ENCODE results near the gene PTGDR2.

Gene PTGDR2

GRCh38 chr11:60840470-60841430, 15.0 kb downstream of the PTGDR2 start:
- H3K27ac ChIP-seq (replicated peaks) = no peak overlapping the region
- no peak for DNase-seq (ENCODE audit: low read depth in 1 of 2, low spot score in 1 of 2)
- no peak overlapping the region for H3K4me3 ChIP-seq (replicated peaks; ENCODE audit: insufficient read depth, low read length)

DNA sequence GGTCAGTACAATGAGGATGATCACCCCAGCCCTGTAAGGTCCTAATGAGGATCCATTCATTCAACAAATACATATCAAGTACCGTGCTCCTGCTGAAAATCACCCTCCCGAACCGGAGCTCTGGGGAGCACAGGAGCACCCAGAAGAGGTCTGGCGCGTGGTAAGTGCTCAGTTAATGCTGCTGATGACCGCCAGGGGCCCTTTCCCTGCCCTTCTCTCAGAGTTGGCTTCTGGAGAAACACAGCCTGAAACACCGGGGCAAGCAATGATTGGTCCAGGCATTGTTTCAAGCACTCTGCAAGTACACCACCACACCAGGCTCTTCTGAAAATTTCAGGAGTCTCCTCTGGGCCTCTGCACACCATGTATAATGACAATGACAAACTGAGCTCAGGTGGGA, 17.6 kb downstream of the PTGDR2 start:
- no peak for DNase-seq (ENCODE audit: low read depth in 1 of 2, low spot score in 1 of 2)
- no peaks in the 10 kb centered on the region for H3K27me3 ChIP-seq (ENCODE audit: insufficient read depth, poor library complexity, severe bottlenecking)
- H3K4me3 ChIP-seq (replicated peaks; ENCODE audit: insufficient read depth, low read length) = no peak overlapping the region
- no peak for TF ChIP-seq REST (IDR thresholded peaks at IDR 0.05; ENCODE audit: insufficient replicate concordance, low read depth)
- no peak overlapping the region for H3K27ac ChIP-seq (replicated peaks)

More at GRCh38 chr11:60840470-60841430, 15.0 kb downstream of the PTGDR2 start:
- TF ChIP-seq REST (IDR thresholded peaks at IDR 0.05; ENCODE audit: insufficient replicate concordance, low read depth) = no peak
- no peak for TF ChIP-seq SPI1 (IDR thresholded peaks at IDR 0.05; ENCODE audit: borderline replicate concordance, low read depth)
- TF ChIP-seq, protein P1, sequence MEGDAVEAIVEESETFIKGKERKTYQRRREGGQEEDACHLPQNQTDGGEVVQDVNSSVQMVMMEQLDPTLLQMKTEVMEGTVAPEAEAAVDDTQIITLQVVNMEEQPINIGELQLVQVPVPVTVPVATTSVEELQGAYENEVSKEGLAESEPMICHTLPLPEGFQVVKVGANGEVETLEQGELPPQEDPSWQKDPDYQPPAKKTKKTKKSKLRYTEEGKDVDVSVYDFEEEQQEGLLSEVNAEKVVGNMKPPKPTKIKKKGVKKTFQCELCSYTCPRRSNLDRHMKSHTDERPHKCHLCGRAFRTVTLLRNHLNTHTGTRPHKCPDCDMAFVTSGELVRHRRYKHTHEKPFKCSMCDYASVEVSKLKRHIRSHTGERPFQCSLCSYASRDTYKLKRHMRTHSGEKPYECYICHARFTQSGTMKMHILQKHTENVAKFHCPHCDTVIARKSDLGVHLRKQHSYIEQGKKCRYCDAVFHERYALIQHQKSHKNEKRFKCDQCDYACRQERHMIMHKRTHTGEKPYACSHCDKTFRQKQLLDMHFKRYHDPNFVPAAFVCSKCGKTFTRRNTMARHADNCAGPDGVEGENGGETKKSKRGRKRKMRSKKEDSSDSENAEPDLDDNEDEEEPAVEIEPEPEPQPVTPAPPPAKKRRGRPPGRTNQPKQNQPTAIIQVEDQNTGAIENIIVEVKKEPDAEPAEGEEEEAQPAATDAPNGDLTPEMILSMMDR (IDR thresholded peaks at IDR 0.05; ENCODE audit: insufficient read depth, low read length) = no peak
- TF ChIP-seq GABPA (IDR thresholded peaks at IDR 0.05; ENCODE audit: low read depth) = no peak
- TF ChIP-seq POLR2AphosphoS5 (IDR thresholded peaks at IDR 0.05; ENCODE audit: low read depth) = no peak
- H3K27me3 ChIP-seq (ENCODE audit: insufficient read depth, poor library complexity, severe bottlenecking) = no peaks in the 10 kb centered on the region

GRCh38 chr11:60836866-60837515, 18.8 kb downstream of the PTGDR2 start:
- no peaks in the 10 kb centered on the region for H3K27me3 ChIP-seq (ENCODE audit: insufficient read depth, poor library complexity, severe bottlenecking)
- no peak for DNase-seq (ENCODE audit: low read depth in 1 of 2, low spot score in 1 of 2)
- TF ChIP-seq GABPA (IDR thresholded peaks at IDR 0.05; ENCODE audit: low read depth) (no peak), REST (IDR thresholded peaks at IDR 0.05; ENCODE audit: insufficient replicate concordance, low read depth) (no peak), POLR2AphosphoS5 (IDR thresholded peaks at IDR 0.05; ENCODE audit: low read depth) (no peak), SPI1 (IDR thresholded peaks at IDR 0.05; ENCODE audit: borderline replicate concordance, low read depth) (no peak)
- TF ChIP-seq, protein P1 (IDR thresholded peaks at IDR 0.05; ENCODE audit: insufficient read depth, low read length) = no peak
- H3K27ac ChIP-seq (replicated peaks) = no peak overlapping the region
- H3K4me3 ChIP-seq (replicated peaks; ENCODE audit: insufficient read depth, low read length) = no peak overlapping the region

Data from HL-60 (cell line).